SW 1271 (cell line): ENCODE results near the gene CISH.

Experiments used
- DNase-seq, 2 experiments: peaks; one replicate each; lab custom pipeline; 2025; lab: John Stamatoyannopoulos, UW

The CISH gene

GRCh38 chr3:50599115-50599715 lies 12.4 kb downstream of the CISH start:
- DNase-seq, result no peak

- no peak for DNase-seq
Measured at GRCh38 chr3:50594253-50594785, 17.3 kb downstream of the CISH start.

- no peak for DNase-seq
Measured at GRCh38 chr3:50592568-50592967, 19.0 kb downstream of the CISH start.

- DNase-seq, result no peak
Measured at GRCh38 chr3:50591196-50591741, 20.3 kb downstream of the CISH start.

- no peak for DNase-seq
Measured at GRCh38 chr3:50588759-50589433, 22.7 kb downstream of the CISH start.

- DNase-seq, result no peak
Measured at GRCh38 chr3:50587806-50588758, 23.5 kb downstream of the CISH start.

- DNase-seq, result no peak
Measured at GRCh38 chr3:50587373-50587772, 24.2 kb downstream of the CISH start.

GRCh38 chr3:50586763-50587070 lies 24.9 kb downstream of the CISH start:
- no peak for DNase-seq

- DNase-seq, result no peak
Measured at GRCh38 chr3:50585919-50586762, 25.4 kb downstream of the CISH start.

- no peak for DNase-seq
Measured at GRCh38 chr3:50584391-50584790, 27.2 kb downstream of the CISH start.

- no peak for DNase-seq
Measured at GRCh38 chr3:50583897-50584296, 27.7 kb downstream of the CISH start.

- DNase-seq, result no peak
Measured at GRCh38 chr3:50582083-50582482, 29.5 kb downstream of the CISH start.

GRCh38 chr3:50581459-50581842 lies 30.1 kb downstream of the CISH start:
- DNase-seq, result no peak

GRCh38 chr3:50580683-50581458 lies 30.7 kb downstream of the CISH start:
- no peak for DNase-seq

- DNase-seq, result no peak
Measured at GRCh38 chr3:50577348-50577747, 34.2 kb downstream of the CISH start.

- DNase-seq, result no peak
Measured at GRCh38 chr3:50575372-50575771, 36.2 kb downstream of the CISH start.

- no peak for DNase-seq
Measured at GRCh38 chr3:50574444-50574831, 37.1 kb downstream of the CISH start.

- DNase-seq, result no peak
Measured at GRCh38 chr3:50573566-50574443, 37.8 kb downstream of the CISH start.

GRCh38 chr3:50572801-50573371 lies 38.7 kb downstream of the CISH start:
- DNase-seq, result no peak
